Coronary artery (tissue), 2 donors: ENCODE data around the gene HIBADH.
"Not testable (repeated sequence)": the region's sequence is repeated elsewhere in the genome, so short reads cannot be mapped to it uniquely, and the experiment has no call there.

Experiments
- DNase-seq: peaks from one replicate; pipeline ENCODE4 v3.0.0-alpha.2; 2017; ENCODE audit warnings: low spot score
- H3K27ac ChIP-seq, 2 donors: fragments of 200-600 bp; sonication (generic); one replicate each; pipeline ENCODE4 v1.5.1; 2016 to 2019
- H3K4me3 ChIP-seq: fragments of 200-600 bp; sonication (generic); 2 replicates; pipeline ENCODE4 v1.5.1; 2016; ENCODE audit warnings: mild to moderate bottlenecking, moderate library complexity
- CTCF ChIP-seq: fragments of 200-600 bp; sonication (generic); IDR thresholded peaks from one replicate; pipeline ENCODE4 v1.5.1; 2019; ENCODE audit warnings: antibody characterized with exemption

The HIBADH gene

GRCh38 chr7:27514861-27515260 lies 147.8 kb downstream of the HIBADH start:
- no peak for DNase-seq
- Histone ChIP-seq H3K4me3 (no peak overlapping the region), H3K27ac (no peak overlapping the region)
- no peak for TF ChIP-seq CTCF

- TF ChIP-seq CTCF: no peak
- H3K27ac ChIP-seq: no peak overlapping the region
- H3K4me3 ChIP-seq: no peak overlapping the region
- DNase-seq: no peak
Observed at GRCh38 chr7:27513885-27514284, 148.8 kb downstream of the HIBADH start.

- not testable (repeated sequence) for H3K27ac ChIP-seq, H3K4me3 ChIP-seq, DNase-seq
Observed at GRCh38 chr7:27511370-27511769, 151.3 kb downstream of the HIBADH start.

- H3K27ac ChIP-seq: no peak overlapping the region
- DNase-seq: no peak
- no peak for TF ChIP-seq CTCF
- H3K4me3 ChIP-seq: no peak overlapping the region
Observed at GRCh38 chr7:27510541-27510940, 152.1 kb downstream of the HIBADH start.

- not testable (repeated sequence) for DNase-seq, H3K27ac ChIP-seq, H3K4me3 ChIP-seq
Observed at GRCh38 chr7:27501879-27502278, 160.8 kb downstream of the HIBADH start.

- H3K27ac ChIP-seq: no peak overlapping the region
- no peak for TF ChIP-seq CTCF
- DNase-seq: no peak
- H3K4me3 ChIP-seq: no peak overlapping the region
Observed at GRCh38 chr7:27501001-27501400, 161.7 kb downstream of the HIBADH start.

GRCh38 chr7:27492224-27492623 lies 170.5 kb downstream of the HIBADH start:
- no peak overlapping the region for H3K4me3 ChIP-seq
- TF ChIP-seq CTCF: no peak
- no peak overlapping the region for H3K27ac ChIP-seq
- DNase-seq: no peak

GRCh38 chr7:27491534-27491933 lies 171.1 kb downstream of the HIBADH start:
- no peak overlapping the region for H3K4me3 ChIP-seq
- H3K27ac ChIP-seq: no peak overlapping the region
- no peak for DNase-seq
- TF ChIP-seq CTCF: no peak
